B cell (primary cell): Measurements from ENCODE around the gene MAN1B1. TPM values are rescaled to one million over a fixed set of nuclear protein-coding genes. Genes with fewer than 3 reads are reported as not detected.
A peak's percentile ranks its signal among the peaks of the same experiment; 100 is the strongest.

ENCODE experiments used
- ATAC-seq: fragments of 200-7000 bp; cut with Tn5 transposase; one replicate; pipeline ENCODE4 v1.10.0; 2021; ENCODE audit warnings: low read depth, mild to moderate bottlenecking, moderate number of reproducible peaks, moderate library complexity
- CTCF ChIA-PET: fragments of 350-600 bp; sonication (Branson Sonifier 250); formaldehyde crosslinking; loops from one replicate; lab custom pipeline; 2021; ENCODE audit warnings: antibody characterized with exemption, inconsistent platforms; lab: Charles Lee
- POLR2A ChIA-PET: fragments of 350-600 bp; sonication (Branson Sonifier 250); formaldehyde crosslinking; loops from one replicate; lab custom pipeline; 2021; ENCODE audit warnings: antibody characterized with exemption; lab: Charles Lee
- DNase-seq: peaks from one replicate; pipeline ENCODE4 v3.0.0; 2013
- H2AFZ ChIP-seq: 2 replicates; pipeline ENCODE4 v1.6.1; 2012; ENCODE audit warnings: mild to moderate bottlenecking, low read depth, low read length; ENCODE audit not compliant: insufficient read depth, poor library complexity, severe bottlenecking
- H3K27ac ChIP-seq, 2 donors: 1 replicate in 1 of 2; 2 replicates in 1 of 2; pipeline ENCODE4 v1.5.1; 2012 to 2013; ENCODE audit warnings: low read length in 2 of 2, mild to moderate bottlenecking in 2 of 2, moderate library complexity in 1 of 2
- H3K27me3 ChIP-seq, 4 experiments: fragments of 200-600 bp in 1 of 4; sonication (generic) in 1 of 4; replicated peaks in 1 of 4; 1 replicate in 2 of 4; 2 replicates in 2 of 4; pipeline versions ENCODE4 v1.6.1 to v1.7.0; 2013 to 2016; ENCODE audit warnings: low read length in 3 of 4, mild to moderate bottlenecking in 2 of 4, mixed read lengths in 1 of 4, moderate library complexity in 1 of 4; ENCODE audit not compliant: insufficient read depth in 4 of 4, control insufficient read depth in 3 of 4; ENCODE audit errors: control extremely low read depth in 1 of 4
- H3K36me3 ChIP-seq, 2 experiments: replicated peaks in 1 of 2; 1 replicate in 1 of 2; 2 replicates in 1 of 2; pipeline versions ENCODE4 v1.6.1 to v1.7.1; 2013; ENCODE audit warnings: low read length in 1 of 2; ENCODE audit not compliant: insufficient read depth in 2 of 2, control insufficient read depth in 1 of 2; ENCODE audit errors: control extremely low read depth in 1 of 2, extremely low read depth in 1 of 2
- H3K4me1 ChIP-seq, 2 donors: fragments of 200-600 bp in 1 of 2; sonication (generic) in 1 of 2; 1 replicate in 1 of 2; 2 replicates in 1 of 2; pipeline versions ENCODE4 v1.5.1 to v1.6.1; 2013 to 2017; ENCODE audit warnings: low read length in 2 of 2; ENCODE audit not compliant: control insufficient read depth in 2 of 2, insufficient read depth in 2 of 2
- H3K4me2 ChIP-seq: replicated peaks from 2 replicates; pipeline ENCODE3; 2012; ENCODE audit warnings: mild to moderate bottlenecking, low read depth, low read length; ENCODE audit not compliant: poor library complexity, severe bottlenecking
- H3K4me3 ChIP-seq, 5 experiments: fragments of 200-600 bp in 1 of 5; sonication (generic) in 1 of 5; 1 replicate in 3 of 5; 2 replicates in 2 of 5; pipeline versions ENCODE4 v1.5.1 to v1.7.0; 2011 to 2016; ENCODE audit warnings: low read length in 4 of 5, mild to moderate bottlenecking in 4 of 5, low read depth in 2 of 5, control low read depth in 1 of 5, moderate library complexity in 1 of 5; ENCODE audit not compliant: insufficient read depth in 1 of 5; ENCODE audit errors: control extremely low read depth in 1 of 5, extremely low read depth in 1 of 5
- H3K79me2 ChIP-seq: fragments of 200-600 bp; sonication (generic); one replicate; pipeline ENCODE4 v1.6.0; 2016; ENCODE audit warnings: low read length; ENCODE audit not compliant: control insufficient read depth, insufficient read depth
- H3K9ac ChIP-seq: fragments of 200-600 bp; sonication (generic); 2 replicates; pipeline ENCODE4 v1.6.1; 2017; ENCODE audit warnings: mild to moderate bottlenecking, low read length, moderate library complexity
- H3K9me3 ChIP-seq, 3 donors: one replicate each; pipeline versions ENCODE4 v1.6.1 to v1.7.1; 2013; ENCODE audit warnings: low read length in 2 of 3; ENCODE audit not compliant: control insufficient read depth in 2 of 3, insufficient read depth in 1 of 3; ENCODE audit errors: control extremely low read depth in 1 of 3
- H4K20me1 ChIP-seq: 2 replicates; pipeline ENCODE4 v1.6.0; 2012; ENCODE audit warnings: mild to moderate bottlenecking, low read length; ENCODE audit not compliant: insufficient read depth, control insufficient read depth, poor library complexity, severe bottlenecking
- H3K27ac Mint-ChIP-seq: one replicate; pipeline ENCODE4 v1.8.0; 2021; ENCODE audit warnings: mixed read lengths
- H3K27me3 Mint-ChIP-seq: one replicate; pipeline ENCODE4 v1.8.0; 2021; ENCODE audit warnings: mixed read lengths
- H3K4me1 Mint-ChIP-seq: one replicate; pipeline ENCODE4 v1.8.0; 2021; ENCODE audit warnings: mixed read lengths
- H3K4me3 Mint-ChIP-seq: one replicate; pipeline ENCODE4 v1.8.0; 2021; ENCODE audit warnings: mixed read lengths
- H3K9me3 Mint-ChIP-seq: one replicate; pipeline ENCODE4 v1.8.0; 2022; ENCODE audit warnings: mixed read lengths; ENCODE audit not compliant: insufficient read depth
- CTCF ChIP-seq: fragments of 200-600 bp; IDR thresholded peaks from one replicate; pipeline ENCODE4 v1.8.0; 2022; ENCODE audit warnings: antibody characterized with exemption, mild to moderate bottlenecking
- EZH2 ChIP-seq: IDR thresholded peaks from 2 replicates; pipeline ENCODE4 v1.6.1; 2012; ENCODE audit warnings: borderline replicate concordance, low read depth, mild to moderate bottlenecking, moderate library complexity, low read length; ENCODE audit not compliant: insufficient read depth, poor library complexity, severe bottlenecking
- WGBS: methylation state at CpG from one replicate; pipeline ENCODE4 v1.1.5; 2013; ENCODE audit warnings: missing lambda C conversion rate; ENCODE audit not compliant: insufficient coverage; 5-methylcytosine and 5-hydroxymethylcytosine counted together
- intact Hi-C: fragments of 100-400 bp; cut with micrococcal nuclease; formaldehyde crosslinking; loops from one replicate; pipeline ENCODE4 v1.10.0; 2022
- polyA plus RNA-seq: library from polyadenylated mRNA; depleted of rRNA; stranded (reverse); fragments of >200 nt; gene quantifications from 2 replicates; pipeline ENCODE4 v1.2.3, GENCODE V29; 2012
- total RNA-seq, 2 donors: library from RNA; stranded (reverse); fragments of 120-200 nt in 1 of 2; gene quantifications; 1 replicate in 1 of 2; 2 replicates in 1 of 2; pipeline versions ENCODE4 v1.2.3 to v1.2.4, GENCODE V29; 2013 to 2022

Gene MAN1B1
- total and polyA plus RNA-seq, 2 donors (not counting 1 experiment from before 2014, with no cell fraction given): 47.0 to 68.4 TPM

GRCh38 chr9:137116027-137116507 lies 29.3 kb downstream of the MAN1B1 start:
- no peak for ATAC-seq
- no peak overlapping the region for H3K4me3 Mint-ChIP-seq
- POLR2A ChIA-PET: no interaction called here

DNA sequence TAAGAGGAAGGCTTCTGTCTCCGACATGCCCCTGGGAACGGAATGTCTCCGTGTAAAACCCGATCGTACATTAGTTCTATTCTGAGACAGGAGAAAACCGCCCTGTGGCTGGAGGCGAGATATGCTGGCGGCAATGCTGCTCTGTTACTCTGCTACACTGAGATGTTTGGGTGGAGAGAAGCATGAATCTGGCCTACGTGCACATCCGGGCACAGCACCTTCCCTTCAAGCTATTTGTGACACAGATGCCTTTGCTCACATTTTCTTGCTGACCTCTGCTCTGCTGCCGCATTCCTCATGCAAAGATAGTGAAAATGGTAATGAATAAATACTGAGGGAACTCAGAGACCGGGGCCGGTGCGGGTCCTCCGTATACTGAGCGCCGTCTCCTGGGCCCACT lies 29.9 kb downstream of the MAN1B1 start:
- WGBS: 92% methylated on average over 15 of the region's 17 CpGs
- TF ChIP-seq EZH2: no peak
- TF ChIP-seq CTCF: no peak
- ATAC-seq (no peak), DNase-seq (no peak)
- Mint-ChIP-seq H3K9me3 (no peaks in the 10 kb centered on the region), H3K4me3 (peak overlapping the region; percentile 44), H3K27me3 (no peaks in the 10 kb centered on the region), H3K27ac (no peak overlapping the region), H3K4me1 (peaks cover 21% of the 10 kb centered on the region)
- H3K27ac ChIP-seq: no peak overlapping the region
- intact Hi-C loops: no loop called here
- no peak overlapping the region for H2AFZ ChIP-seq
- no peak overlapping the region for H3K4me2 ChIP-seq
- no peaks in the 10 kb centered on the region for H3K27me3 ChIP-seq
- no peak overlapping the region for H3K9ac ChIP-seq
- no peaks in the 10 kb centered on the region for H3K9me3 ChIP-seq
- ChIA-PET POLR2A (no interaction called here), CTCF (no interaction called here)
- H4K20me1 ChIP-seq: peaks cover 9% of the 10 kb centered on the region
- H3K4me3 ChIP-seq: no peak overlapping the region
- H3K79me2 ChIP-seq: peaks cover 14% of the 10 kb centered on the region
- peaks cover 0 to 12% of the 10 kb centered on the region in 2 experiments for H3K36me3 ChIP-seq
- peaks cover 22 to 37% of the 10 kb centered on the region in 2 donors for H3K4me1 ChIP-seq

More at GRCh38 chr9:137116027-137116507, 29.3 kb downstream of the MAN1B1 start:
- peaks cover 0 to 17% of the 10 kb centered on the region in 2 experiments for H3K36me3 ChIP-seq
- intact Hi-C loops: no loop called here
- Mint-ChIP-seq H3K27ac (no peak overlapping the region), H3K4me1 (peaks cover 19% of the 10 kb centered on the region), H3K9me3 (no peaks in the 10 kb centered on the region), H3K27me3 (no peaks in the 10 kb centered on the region)
- H3K4me3 ChIP-seq: no peak overlapping the region
- peaks cover 14% of the 10 kb centered on the region for H3K79me2 ChIP-seq
- H3K9me3 ChIP-seq: no peaks in the 10 kb centered on the region
- no peak overlapping the region for H3K27ac ChIP-seq
- H3K4me1 ChIP-seq: peaks cover 20 to 33% of the 10 kb centered on the region in 2 donors
- H2AFZ ChIP-seq: no peak overlapping the region
- CTCF ChIA-PET: interaction anchor here (1.3 to 2.0 kb wide), 3 partner anchors 10 to 121 kb away, joined by 3 to 7 read pairs (median 5); partner anchors contain the start of gene RNF224
- peaks cover 9% of the 10 kb centered on the region for H4K20me1 ChIP-seq
- peak; percentile 29 for DNase-seq
- WGBS: 80% methylated on average over 5 of the region's 6 CpGs
- H3K4me2 ChIP-seq: no peak overlapping the region
- no peaks in the 10 kb centered on the region for H3K27me3 ChIP-seq
- no peak for TF ChIP-seq EZH2
- TF ChIP-seq CTCF: no peak
- H3K9ac ChIP-seq: no peak overlapping the region
